ENCODE measurements around the gene MYO3B.

GRCh38 chr2:170456914-170457313 is 279.0 kb downstream of the MYO3B start:
- TF ChIP-seq POLR2A (IDR thresholded peaks at IDR 0.05; ENCODE audit: low read depth, low read length) (no peak), POLR2AphosphoS5 (IDR thresholded peaks at IDR 0.05; ENCODE audit: insufficient read depth, low read depth, low read length) (no peak), CTCF (IDR thresholded peaks at IDR 0.05; ENCODE audit: extremely low read depth in 1 of 2, insufficient read depth in 1 of 2, low read depth in 1 of 2, low read length in 2 of 2) (no peak), MYC (IDR thresholded peaks at IDR 0.05; ENCODE audit: low read depth, low read length) (no peak)
